Small intestine (tissue), 7 donors: ENCODE measurements around the gene EXOC4. TPM values are rescaled to one million over a fixed set of nuclear protein-coding genes. Genes with fewer than 3 reads are reported as not detected.

Experiments used
- DNase-seq, 2 donors: peaks; one replicate each; pipeline versions ENCODE4 v3.0.0 to v3.0.0-alpha.2; 2013
- FAIRE-seq: peaks from 2 replicates; lab custom pipeline; 2012; peaks lifted over from hg19 to GRCh38; lab: Jason Lieb, UNC
- H3K27ac ChIP-seq, 3 donors: one replicate each; pipeline ENCODE4 v1.5.1; 2013; ENCODE audit warnings: low read length in 2 of 3, mild to moderate bottlenecking in 2 of 3, control low read depth in 1 of 3, inconsistent platforms in 1 of 3, low read depth in 1 of 3, moderate library complexity in 1 of 3
- H3K27me3 ChIP-seq, 3 donors: one replicate each; pipeline ENCODE4 v1.6.1; 2013; ENCODE audit warnings: low read length in 3 of 3, inconsistent platforms in 1 of 3; ENCODE audit not compliant: control insufficient read depth in 3 of 3, insufficient read depth in 3 of 3
- H3K36me3 ChIP-seq, 3 donors: one replicate each; pipeline ENCODE4 v1.6.1; 2013; ENCODE audit warnings: low read length in 3 of 3, inconsistent platforms in 1 of 3, low read depth in 1 of 3, mild to moderate bottlenecking in 1 of 3, moderate library complexity in 1 of 3; ENCODE audit not compliant: control insufficient read depth in 3 of 3, insufficient read depth in 2 of 3
- H3K4me1 ChIP-seq, 3 donors: one replicate each; pipeline ENCODE4 v1.6.1; 2013; ENCODE audit warnings: low read length in 2 of 3, inconsistent platforms in 1 of 3, low read depth in 1 of 3, mild to moderate bottlenecking in 1 of 3, moderate library complexity in 1 of 3; ENCODE audit not compliant: control insufficient read depth in 3 of 3, insufficient read depth in 2 of 3
- H3K4me3 ChIP-seq, 3 donors: one replicate each; pipeline ENCODE4 v1.5.1; 2013; ENCODE audit warnings: low read length in 3 of 3, control low read depth in 1 of 3, inconsistent platforms in 1 of 3, low read depth in 1 of 3, mild to moderate bottlenecking in 1 of 3, moderate library complexity in 1 of 3
- H3K9me3 ChIP-seq, 2 donors: one replicate each; pipeline ENCODE4 v1.6.1; 2013; ENCODE audit warnings: low read depth in 1 of 2, low read length in 1 of 2; ENCODE audit not compliant: control insufficient read depth in 2 of 2, insufficient read depth in 1 of 2
- WGBS, 3 donors: extraction: QIAGEN DNeasy Blood & Tissue Kit; methylation state at CpG; one replicate each; pipeline ENCODE4 v1.1.7; 2013; 5-methylcytosine and 5-hydroxymethylcytosine counted together
- polyA plus RNA-seq, 4 donors: library from polyadenylated mRNA; stranded (reverse) in 3 of 4; unstranded in 1 of 4; fragments of 200-250 nt in 3 of 4; fragments of 120-200 nt in 1 of 4; gene quantifications; one replicate each; pipeline versions ENCODE4 v1.2.1 to v1.2.3, GENCODE V29; 2013
- donor health status: healthy with polysubstance abuse.
- donor health status: control.
- donor health status: control.
- donor health status: Bipolar disorder and iron deficiency.
- donor health status: healthy.

EXOC4 gene
- polyA plus RNA-seq, 4 donors: 10.5 to 46.8 (median 18.8) TPM

DNA sequence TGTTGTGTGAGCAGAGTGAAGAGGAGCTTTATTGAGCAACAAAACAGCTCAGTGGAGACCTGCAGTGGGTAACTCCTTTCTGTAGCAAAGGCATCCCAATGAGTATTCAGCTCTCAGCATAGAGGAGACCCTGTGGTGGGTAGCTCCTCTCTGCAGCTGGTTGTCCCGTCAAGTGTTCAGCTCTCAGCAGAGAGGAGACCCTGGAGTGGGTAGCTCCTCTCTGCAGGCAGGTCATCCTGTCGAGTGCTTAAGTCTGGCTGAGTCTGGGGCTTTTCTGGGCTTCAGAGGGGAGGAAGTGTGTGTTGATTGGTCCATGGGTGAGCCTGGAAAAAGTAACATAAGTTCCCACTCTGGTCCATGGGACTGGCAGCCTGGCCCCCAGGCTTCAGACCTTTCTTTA lies 702.3 kb downstream of the EXOC4 start:
- Histone ChIP-seq H3K4me3 (no peak overlapping the region), H3K27me3 (no peaks in the 10 kb centered on the region), H3K27ac (no peak overlapping the region), H3K4me1 (no peaks in the 10 kb centered on the region), H3K9me3 (peaks cover 0 to 13% of the 10 kb centered on the region in 2 donors), H3K36me3 (peaks cover 0 to 16% (median 2%) of the 10 kb centered on the region in 3 donors)
- FAIRE-seq: no peak
- no peak for DNase-seq
- 95 to 97% (median 97%) methylated on average over 2 of the region's 2 CpGs for WGBS, 3 donors

- Histone ChIP-seq H3K4me1 (no peaks in the 10 kb centered on the region), H3K36me3 (peaks cover 0 to 13% (median 2%) of the 10 kb centered on the region in 3 donors), H3K27ac (no peak overlapping the region), H3K4me3 (no peak overlapping the region), H3K9me3 (peaks cover 0 to 13% of the 10 kb centered on the region in 2 donors), H3K27me3 (no peaks in the 10 kb centered on the region)
- DNase-seq: no peak
- no peak for FAIRE-seq
- 37 to 54% (median 51%) methylated on average over 2 of the region's 2 CpGs for WGBS, 3 donors
Observed at GRCh38 chr7:133957845-133958244, 705.0 kb downstream of the EXOC4 start.

DNA sequence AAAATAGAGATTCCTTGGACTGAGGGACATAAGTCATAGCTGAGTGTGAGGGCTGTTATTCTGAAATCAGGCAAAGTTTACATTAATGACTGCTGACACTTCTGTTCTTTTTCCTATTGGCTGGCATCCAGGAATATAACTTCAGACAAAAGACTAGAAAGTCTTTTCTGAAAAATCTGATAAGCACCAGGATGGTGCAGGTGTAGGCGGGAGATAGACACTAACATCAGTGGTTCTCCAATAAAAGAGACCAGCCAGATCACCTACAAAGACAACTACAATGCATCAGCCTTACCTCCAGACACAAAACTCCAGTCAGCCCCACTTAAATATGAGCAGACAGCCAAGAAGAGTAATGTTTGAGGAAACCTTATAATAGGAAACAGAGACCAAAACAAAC lies 705.9 kb downstream of the EXOC4 start:
- Histone ChIP-seq H3K9me3 (peaks cover 0 to 13% of the 10 kb centered on the region in 2 donors), H3K36me3 (peaks cover 0 to 10% (median 2%) of the 10 kb centered on the region in 3 donors), H3K4me1 (no peaks in the 10 kb centered on the region), H3K27me3 (no peaks in the 10 kb centered on the region), H3K27ac (no peak overlapping the region), H3K4me3 (no peak overlapping the region)
- no peak for FAIRE-seq
- 78 to 91% (median 86%) methylated on average over 1 of the region's 1 CpG for WGBS, 3 donors
- no peak for DNase-seq

GRCh38 chr7:133959505-133959904 lies 706.6 kb downstream of the EXOC4 start:
- Histone ChIP-seq H3K4me1 (no peaks in the 10 kb centered on the region), H3K27ac (no peak overlapping the region), H3K9me3 (peaks cover 0 to 11% of the 10 kb centered on the region in 2 donors), H3K4me3 (no peak overlapping the region), H3K27me3 (no peaks in the 10 kb centered on the region), H3K36me3 (peaks cover 0 to 9% (median 2%) of the 10 kb centered on the region in 3 donors)
- 91% methylated on average over 2 of the region's 2 CpGs for WGBS, 3 donors
- no peak for DNase-seq
- FAIRE-seq: no peak

DNA sequence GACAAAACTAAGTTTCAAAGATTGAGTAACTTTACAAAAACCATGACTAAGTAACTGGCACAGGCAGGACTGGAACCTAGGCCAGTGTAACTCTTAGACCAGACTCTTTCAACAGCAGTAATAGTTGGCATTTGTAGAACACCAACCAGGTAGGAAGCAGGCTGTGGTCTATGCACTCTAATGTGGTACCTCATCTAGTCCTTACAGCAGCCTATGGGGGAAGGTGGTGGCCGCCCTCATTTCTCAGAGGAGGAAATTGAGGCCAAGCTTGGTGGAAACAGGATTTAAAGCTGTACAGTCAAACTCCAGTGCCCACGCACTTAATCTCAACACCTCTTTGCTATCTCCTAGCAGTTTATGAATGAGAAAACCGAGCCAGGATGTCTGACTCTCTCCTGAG lies 708.8 kb downstream of the EXOC4 start:
- no peak for FAIRE-seq
- H3K27me3 ChIP-seq: no peaks in the 10 kb centered on the region
- H3K4me1 ChIP-seq: no peaks in the 10 kb centered on the region
- WGBS, 3 donors: 80 to 84% (median 82%) methylated on average over 3 of the region's 3 CpGs
- no peak overlapping the region for H3K4me3 ChIP-seq
- DNase-seq: no peak
- H3K27ac ChIP-seq: no peak overlapping the region
- H3K36me3 ChIP-seq: no peaks in the 10 kb centered on the region
- no peaks in the 10 kb centered on the region for H3K9me3 ChIP-seq

GRCh38 chr7:133962646-133963045 lies 709.8 kb downstream of the EXOC4 start:
- no peak overlapping the region for H3K4me3 ChIP-seq
- no peaks in the 10 kb centered on the region for H3K27me3 ChIP-seq
- DNase-seq (no peak), FAIRE-seq (no peak)
- WGBS, 3 donors: 90 to 95% (median 91%) methylated on average over 4 of the region's 4 CpGs
- no peaks in the 10 kb centered on the region for H3K9me3 ChIP-seq
- H3K27ac ChIP-seq: no peak overlapping the region
- no peaks in the 10 kb centered on the region for H3K4me1 ChIP-seq
- no peaks in the 10 kb centered on the region for H3K36me3 ChIP-seq

- H3K27me3 ChIP-seq: no peaks in the 10 kb centered on the region
- DNase-seq (no peak), FAIRE-seq (no peak)
- no peaks in the 10 kb centered on the region for H3K36me3 ChIP-seq
- 79 to 88% (median 83%) methylated on average over 2 of the region's 2 CpGs for WGBS, 3 donors
- H3K4me3 ChIP-seq: no peak overlapping the region
- no peaks in the 10 kb centered on the region for H3K9me3 ChIP-seq
- no peak overlapping the region for H3K27ac ChIP-seq
- H3K4me1 ChIP-seq: no peaks in the 10 kb centered on the region
Observed at GRCh38 chr7:133963629-133964028, 710.8 kb downstream of the EXOC4 start.

DNA sequence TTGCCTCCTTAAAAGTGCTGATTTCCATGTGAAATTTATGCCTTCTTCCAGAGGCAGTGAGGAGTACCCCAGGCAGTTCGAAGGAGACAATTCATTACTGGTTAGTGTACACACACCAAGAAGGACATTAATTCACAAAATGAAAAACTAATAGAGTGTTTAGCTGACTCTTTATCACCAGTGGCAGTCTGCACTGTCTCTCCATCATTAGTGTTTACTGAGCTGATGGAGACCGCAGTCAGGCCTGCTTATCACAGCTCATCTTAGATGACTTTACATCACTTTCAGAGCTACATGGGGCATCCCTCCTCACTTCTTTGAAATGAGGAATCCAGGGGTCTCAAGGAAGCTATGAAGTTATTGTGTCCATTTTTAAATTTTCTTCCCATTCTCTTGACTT lies 718.7 kb downstream of the EXOC4 start:
- FAIRE-seq: no peak
- peaks cover 0 to 5% of the 10 kb centered on the region in 2 donors for H3K9me3 ChIP-seq
- WGBS, 3 donors: 87 to 97% (median 89%) methylated on average over 2 of the region's 2 CpGs

DNA sequence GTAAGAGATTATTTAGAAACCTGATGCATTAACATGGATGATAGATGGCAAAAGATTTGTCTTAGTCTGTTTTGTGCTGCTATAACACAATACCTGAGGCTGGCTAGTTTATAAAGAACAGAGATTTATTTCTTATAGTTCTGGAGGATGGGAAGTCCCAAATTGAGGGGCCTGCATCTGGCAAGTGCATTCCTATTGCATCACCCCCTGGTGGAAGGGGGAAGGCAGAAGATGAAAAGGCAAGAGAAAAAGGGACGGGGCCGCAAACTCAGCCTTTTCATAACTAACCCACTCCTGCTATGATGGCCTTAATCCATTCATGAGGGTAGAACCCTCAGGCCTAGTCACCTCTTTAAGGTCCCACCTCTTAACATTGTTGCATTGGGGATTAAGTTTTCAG lies 720.8 kb downstream of the EXOC4 start:
- no peaks in the 10 kb centered on the region for H3K4me1 ChIP-seq
- H3K36me3 ChIP-seq: peaks cover 0 to 3% (median 0%) of the 10 kb centered on the region in 3 donors
- WGBS, 3 donors: 97 to 100% (median 100%) methylated on average over 2 of the region's 2 CpGs
- H3K27ac ChIP-seq: no peak overlapping the region
- no peak overlapping the region for H3K4me3 ChIP-seq
- FAIRE-seq (no peak), DNase-seq (no peak)
- peaks cover 0 to 5% of the 10 kb centered on the region in 2 donors for H3K9me3 ChIP-seq
- no peaks in the 10 kb centered on the region for H3K27me3 ChIP-seq

More for the DNA sequence above, 718.7 kb downstream of the EXOC4 start:
- Histone ChIP-seq H3K27ac (no peak overlapping the region), H3K27me3 (no peaks in the 10 kb centered on the region), H3K36me3 (peaks cover 0 to 3% (median 0%) of the 10 kb centered on the region in 3 donors), H3K4me1 (no peaks in the 10 kb centered on the region), H3K4me3 (no peak overlapping the region)
- DNase-seq: no peak
